ENCODE results near the gene CENPU. TPM values are rescaled to one million over a fixed set of nuclear protein-coding genes. Genes with fewer than 3 reads are reported as not detected.
A peak's percentile ranks its signal among the peaks of the same experiment; 100 is the strongest.

Gene CENPU
- total and polyA plus RNA-seq, 2 of the 13 experiments (the other 11 are each of a cell fraction or from before 2014, with no cell fraction given): 11.7 to 35.8 TPM

DNA sequence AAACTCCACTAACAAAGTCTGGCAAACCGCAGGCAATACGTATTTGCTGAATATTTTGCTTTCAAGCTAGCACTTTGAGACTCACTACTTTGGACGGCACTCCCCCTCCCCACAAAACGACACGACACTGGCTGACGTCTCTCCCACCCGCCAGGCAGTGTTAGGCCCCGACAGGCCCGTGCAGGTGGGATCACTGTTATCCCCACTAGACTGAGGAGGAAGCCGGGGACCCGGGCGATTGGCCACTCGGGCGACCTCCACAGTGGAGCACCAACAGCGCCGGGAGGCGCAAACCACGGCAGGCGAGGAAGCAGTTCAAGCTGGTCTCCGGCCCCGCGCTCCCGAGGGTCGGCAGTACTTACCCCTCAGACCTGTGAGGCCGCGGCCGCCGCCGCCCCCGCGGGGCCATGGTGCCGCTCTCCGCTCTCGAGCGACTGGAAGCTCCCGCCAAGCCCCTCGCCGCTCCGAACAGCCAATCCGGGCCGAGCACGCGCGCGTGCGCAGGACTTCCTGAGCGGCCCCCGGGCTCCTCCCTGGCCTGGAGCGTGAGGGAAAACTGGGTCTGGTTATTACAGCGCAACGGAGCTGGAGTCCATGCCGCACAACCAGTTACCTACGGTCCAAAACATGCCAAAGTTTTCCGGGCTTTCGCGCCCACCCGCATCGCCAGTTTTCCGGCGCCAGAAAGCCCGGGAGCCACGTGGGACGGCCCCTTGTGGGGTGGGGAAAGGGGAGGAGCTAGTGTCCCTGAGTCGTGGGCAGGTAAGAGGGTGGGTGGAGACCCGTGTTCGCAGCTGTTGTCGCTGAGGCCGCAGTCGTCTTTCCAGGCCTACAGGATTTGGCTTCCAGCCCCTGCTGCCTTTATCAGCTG, at the start of gene CENPU (continued):
- TF ChIP-seq, protein P1, sequence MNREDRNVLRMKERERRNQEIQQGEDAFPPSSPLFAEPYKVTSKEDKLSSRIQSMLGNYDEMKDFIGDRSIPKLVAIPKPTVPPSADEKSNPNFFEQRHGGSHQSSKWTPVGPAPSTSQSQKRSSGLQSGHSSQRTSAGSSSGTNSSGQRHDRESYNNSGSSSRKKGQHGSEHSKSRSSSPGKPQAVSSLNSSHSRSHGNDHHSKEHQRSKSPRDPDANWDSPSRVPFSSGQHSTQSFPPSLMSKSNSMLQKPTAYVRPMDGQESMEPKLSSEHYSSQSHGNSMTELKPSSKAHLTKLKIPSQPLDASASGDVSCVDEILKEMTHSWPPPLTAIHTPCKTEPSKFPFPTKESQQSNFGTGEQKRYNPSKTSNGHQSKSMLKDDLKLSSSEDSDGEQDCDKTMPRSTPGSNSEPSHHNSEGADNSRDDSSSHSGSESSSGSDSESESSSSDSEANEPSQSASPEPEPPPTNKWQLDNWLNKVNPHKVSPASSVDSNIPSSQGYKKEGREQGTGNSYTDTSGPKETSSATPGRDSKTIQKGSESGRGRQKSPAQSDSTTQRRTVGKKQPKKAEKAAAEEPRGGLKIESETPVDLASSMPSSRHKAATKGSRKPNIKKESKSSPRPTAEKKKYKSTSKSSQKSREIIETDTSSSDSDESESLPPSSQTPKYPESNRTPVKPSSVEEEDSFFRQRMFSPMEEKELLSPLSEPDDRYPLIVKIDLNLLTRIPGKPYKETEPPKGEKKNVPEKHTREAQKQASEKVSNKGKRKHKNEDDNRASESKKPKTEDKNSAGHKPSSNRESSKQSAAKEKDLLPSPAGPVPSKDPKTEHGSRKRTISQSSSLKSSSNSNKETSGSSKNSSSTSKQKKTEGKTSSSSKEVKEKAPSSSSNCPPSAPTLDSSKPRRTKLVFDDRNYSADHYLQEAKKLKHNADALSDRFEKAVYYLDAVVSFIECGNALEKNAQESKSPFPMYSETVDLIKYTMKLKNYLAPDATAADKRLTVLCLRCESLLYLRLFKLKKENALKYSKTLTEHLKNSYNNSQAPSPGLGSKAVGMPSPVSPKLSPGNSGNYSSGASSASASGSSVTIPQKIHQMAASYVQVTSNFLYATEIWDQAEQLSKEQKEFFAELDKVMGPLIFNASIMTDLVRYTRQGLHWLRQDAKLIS (CRISPR knock-in tag; IDR thresholded peaks at IDR 0.05): no peak
- peak; percentile 92 for TF ChIP-seq ZNF160 (CRISPR knock-in tag; IDR thresholded peaks at IDR 0.05)
- 0 out of 2 replicates have a peak, but pooled peaks have one; percentile 43 for TF ChIP-seq ZNF672 (CRISPR knock-in tag; IDR thresholded peaks at IDR 0.05)
- no peak for TF ChIP-seq SOX6 (IDR thresholded peaks at IDR 0.05)
- peak; percentile 90 for TF ChIP-seq SOX6 (CRISPR knock-in tag; IDR thresholded peaks at IDR 0.05)
- TF ChIP-seq GATAD1 (CRISPR knock-in tag; IDR thresholded peaks at IDR 0.05): peak; percentile 87
- peak; percentile 99 for TF ChIP-seq ZNF747 (CRISPR knock-in tag; IDR thresholded peaks at IDR 0.05; ENCODE audit: borderline replicate concordance)
- TF ChIP-seq TFE3 (CRISPR knock-in tag; IDR thresholded peaks at IDR 0.05): peak; percentile 85
- no peak for TF ChIP-seq ATF7 (IDR thresholded peaks at IDR 0.05)
- no peak for TF ChIP-seq ATF7 (CRISPR knock-in tag; IDR thresholded peaks at IDR 0.05)
- peak; percentile 96 for TF ChIP-seq NFKB2 (CRISPR knock-in tag; IDR thresholded peaks at IDR 0.05; ENCODE audit: borderline replicate concordance)
- TF ChIP-seq, protein P2, sequence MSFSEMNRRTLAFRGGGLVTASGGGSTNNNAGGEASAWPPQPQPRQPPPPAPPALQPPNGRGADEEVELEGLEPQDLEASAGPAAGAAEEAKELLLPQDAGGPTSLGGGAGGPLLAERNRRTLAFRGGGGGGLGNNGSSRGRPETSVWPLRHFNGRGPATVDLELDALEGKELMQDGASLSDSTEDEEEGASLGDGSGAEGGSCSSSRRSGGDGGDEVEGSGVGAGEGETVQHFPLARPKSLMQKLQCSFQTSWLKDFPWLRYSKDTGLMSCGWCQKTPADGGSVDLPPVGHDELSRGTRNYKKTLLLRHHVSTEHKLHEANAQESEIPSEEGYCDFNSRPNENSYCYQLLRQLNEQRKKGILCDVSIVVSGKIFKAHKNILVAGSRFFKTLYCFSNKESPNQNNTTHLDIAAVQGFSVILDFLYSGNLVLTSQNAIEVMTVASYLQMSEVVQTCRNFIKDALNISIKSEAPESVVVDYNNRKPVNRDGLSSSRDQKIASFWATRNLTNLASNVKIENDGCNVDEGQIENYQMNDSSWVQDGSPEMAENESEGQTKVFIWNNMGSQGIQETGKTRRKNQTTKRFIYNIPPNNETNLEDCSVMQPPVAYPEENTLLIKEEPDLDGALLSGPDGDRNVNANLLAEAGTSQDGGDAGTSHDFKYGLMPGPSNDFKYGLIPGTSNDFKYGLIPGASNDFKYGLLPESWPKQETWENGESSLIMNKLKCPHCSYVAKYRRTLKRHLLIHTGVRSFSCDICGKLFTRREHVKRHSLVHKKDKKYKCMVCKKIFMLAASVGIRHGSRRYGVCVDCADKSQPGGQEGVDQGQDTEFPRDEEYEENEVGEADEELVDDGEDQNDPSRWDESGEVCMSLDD (CRISPR knock-in tag; IDR thresholded peaks at IDR 0.05; ENCODE audit: borderline replicate concordance): peak; percentile 82; the same call in 1 of the 2 replicates
- TF ChIP-seq ZNF740 (CRISPR knock-in tag; IDR thresholded peaks at IDR 0.05): 0 out of 2 replicates have a peak, but pooled peaks have one; percentile 79
- TF ChIP-seq ZNF121 (CRISPR knock-in tag; IDR thresholded peaks at IDR 0.05): peak; percentile 75; the same call in 1 of the 2 replicates
- TF ChIP-seq ZNF296 (CRISPR knock-in tag; conservative IDR thresholded peaks at IDR 0.05): no peak
- TF ChIP-seq, protein P3, sequence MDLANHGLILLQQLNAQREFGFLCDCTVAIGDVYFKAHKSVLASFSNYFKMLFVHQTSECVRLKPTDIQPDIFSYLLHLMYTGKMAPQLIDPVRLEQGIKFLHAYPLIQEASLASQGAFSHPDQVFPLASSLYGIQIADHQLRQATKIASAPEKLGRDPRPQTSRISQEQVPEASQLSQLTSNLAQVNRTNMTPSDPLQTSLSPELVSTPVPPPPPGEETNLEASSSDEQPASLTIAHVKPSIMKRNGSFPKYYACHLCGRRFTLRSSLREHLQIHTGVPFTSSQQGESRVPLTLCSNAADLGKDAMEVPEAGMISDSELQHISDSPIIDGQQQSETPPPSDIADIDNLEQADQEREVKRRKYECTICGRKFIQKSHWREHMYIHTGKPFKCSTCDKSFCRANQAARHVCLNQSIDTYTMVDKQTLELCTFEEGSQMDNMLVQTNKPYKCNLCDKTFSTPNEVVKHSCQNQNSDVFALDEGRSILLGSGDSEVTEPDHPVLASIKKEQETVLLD (CRISPR knock-in tag; IDR thresholded peaks at IDR 0.05; ENCODE audit: low read depth): peak; percentile 60
- peak; percentile 75 for TF ChIP-seq ZNF143 (CRISPR knock-in tag; IDR thresholded peaks at IDR 0.05)
